IMR-90 (cell line): Measurements from ENCODE around the gene TLX1. TPM values are rescaled to one million over a fixed set of nuclear protein-coding genes. Genes with fewer than 3 reads are reported as not detected.
A peak's percentile ranks its signal among the peaks of the same experiment; 100 is the strongest.

Experiments used
- ATAC-seq: fragments of 200-7000 bp; cut with Tn5 transposase; 2 replicates; pipeline ENCODE4 v1.9.1; 2020; ENCODE audit warnings: low read depth, mild to moderate bottlenecking, moderate library complexity
- BruUV-seq: library from RNA; stranded (reverse); fragments of 400-500 nt; replicated peaks from 2 replicates; lab custom pipeline; 2021; lab: Mats Ljungman, UMichigan
- CTCF ChIA-PET: fragments of 300-600 bp; formaldehyde crosslinking; extraction: SDS; loops from one replicate; lab custom pipeline; 2021; ENCODE audit warnings: antibody characterized with exemption; lab: Yijun Ruan, JAX
- POLR2A ChIA-PET: fragments of 300-600 bp; sonication (Branson Sonifier 250); formaldehyde crosslinking; loops from one replicate; lab custom pipeline; 2022; ENCODE audit warnings: antibody characterized with exemption; ENCODE audit not compliant: unreplicated experiment; lab: Charles Lee
- DNase-seq: peaks from one replicate; pipeline ENCODE4 v3.0.0; 2013
- H2AFZ ChIP-seq: replicated peaks from 2 replicates; pipeline ENCODE3; 2013; ENCODE audit warnings: low read length, mild to moderate bottlenecking; ENCODE audit not compliant: poor library complexity
- H2AK5ac ChIP-seq: 2 replicates; pipeline ENCODE4 v1.6.1; 2013; ENCODE audit warnings: low read depth, low read length, inconsistent platforms
- H2AK9ac ChIP-seq: replicated peaks from 2 replicates; pipeline ENCODE3; 2013; ENCODE audit warnings: mild to moderate bottlenecking, low read depth, low read length, moderate library complexity; ENCODE audit not compliant: poor library complexity
- H2BK120ac ChIP-seq: 2 replicates; pipeline ENCODE4 v1.6.1; 2013; ENCODE audit warnings: low read depth, low read length, inconsistent platforms
- H2BK15ac ChIP-seq: 3 replicates; pipeline ENCODE4 v1.6.1; 2013; ENCODE audit warnings: low read depth, low read length, inconsistent platforms
- H2BK20ac ChIP-seq: 2 replicates; pipeline ENCODE4 v1.6.1; 2013; ENCODE audit warnings: low read depth, mild to moderate bottlenecking, inconsistent platforms, low read length, moderate library complexity
- H2BK5ac ChIP-seq: 2 replicates; pipeline ENCODE4 v1.6.1; 2013; ENCODE audit warnings: mild to moderate bottlenecking, low read depth, low read length, inconsistent platforms; ENCODE audit not compliant: poor library complexity, severe bottlenecking
- H3K14ac ChIP-seq: replicated peaks from 2 replicates; pipeline ENCODE4 v1.6.1; 2013; ENCODE audit warnings: low read depth, low read length, inconsistent platforms
- H3K18ac ChIP-seq: 2 replicates; pipeline ENCODE4 v1.6.1; 2013; ENCODE audit warnings: low read depth, low read length, control low read depth
- H3K23ac ChIP-seq: 2 replicates; pipeline ENCODE4 v1.6.1; 2013; ENCODE audit warnings: low read depth, low read length, inconsistent platforms
- H3K27ac ChIP-seq: 2 replicates; pipeline ENCODE4 v1.5.1; 2013; ENCODE audit warnings: mild to moderate bottlenecking, control low read depth, low read length; ENCODE audit not compliant: insufficient read depth
- H3K27me3 ChIP-seq: 2 replicates; pipeline ENCODE4 v1.6.1; 2013; ENCODE audit warnings: low read length; ENCODE audit not compliant: control insufficient read depth, insufficient read depth
- H3K36me3 ChIP-seq: 2 replicates; pipeline ENCODE4 v1.6.1; 2013; ENCODE audit warnings: low read length, mixed read lengths; ENCODE audit not compliant: control insufficient read depth, insufficient read depth
- H3K4ac ChIP-seq: 2 replicates; pipeline ENCODE4 v1.6.1; 2013; ENCODE audit warnings: low read depth, low read length, inconsistent platforms
- H3K4me1 ChIP-seq: 2 replicates; pipeline ENCODE4 v1.6.1; 2013; ENCODE audit warnings: low read length, mixed read lengths; ENCODE audit not compliant: control insufficient read depth, insufficient read depth
- H3K4me2 ChIP-seq: 2 replicates; pipeline ENCODE4 v1.6.1; 2013; ENCODE audit warnings: low read depth, mild to moderate bottlenecking, control low read depth, low read length, moderate library complexity
- H3K4me3 ChIP-seq: 2 replicates; pipeline ENCODE4 v1.5.1; 2013; ENCODE audit warnings: low read depth, mild to moderate bottlenecking, control low read depth, low read length, moderate library complexity; ENCODE audit not compliant: insufficient read depth
- H3K56ac ChIP-seq: 2 replicates; pipeline ENCODE4 v1.6.1; 2013; ENCODE audit warnings: low read length, inconsistent platforms; ENCODE audit not compliant: insufficient read depth; ENCODE audit errors: extremely low read depth
- H3K79me1 ChIP-seq, 2 experiments: 2 replicates each; pipeline ENCODE4 v1.6.1; 2013; ENCODE audit warnings: low read length in 2 of 2, inconsistent platforms in 1 of 2, low read depth in 1 of 2
- H3K9ac ChIP-seq: 2 replicates; pipeline ENCODE4 v1.6.1; 2013; ENCODE audit warnings: low read depth, low read length, control low read depth
- H3K9me1 ChIP-seq: 2 replicates; pipeline ENCODE4 v1.6.1; 2013; ENCODE audit warnings: low read length, inconsistent platforms; ENCODE audit not compliant: insufficient read depth
- H3K9me3 ChIP-seq: 2 replicates; pipeline ENCODE4 v1.6.1; 2013; ENCODE audit warnings: low read length; ENCODE audit not compliant: control insufficient read depth, insufficient read depth
- H4K20me1 ChIP-seq: 2 replicates; pipeline ENCODE4 v1.6.1; 2013; ENCODE audit warnings: low read length, inconsistent platforms; ENCODE audit not compliant: insufficient read depth
- H4K5ac ChIP-seq: 2 replicates; pipeline ENCODE4 v1.6.1; 2013; ENCODE audit warnings: mild to moderate bottlenecking, low read depth, low read length, control low read depth
- H4K8ac ChIP-seq, 2 experiments: 2 replicates each; pipeline ENCODE4 v1.6.1; 2013; ENCODE audit warnings: low read depth in 2 of 2, low read length in 2 of 2, control low read depth in 1 of 2, inconsistent platforms in 1 of 2
- H4K91ac ChIP-seq: 2 replicates; pipeline ENCODE4 v1.6.1; 2013; ENCODE audit warnings: low read depth, low read length, inconsistent platforms; ENCODE audit not compliant: insufficient read depth
- BHLHE40 ChIP-seq: fragments of 150-350 bp; IDR thresholded peaks from 2 replicates; pipeline ENCODE4 v1.6.1; 2016; ENCODE audit warnings: mild to moderate bottlenecking, low read depth, low read length
- MAFK ChIP-seq: IDR thresholded peaks from 2 replicates; pipeline ENCODE4 v1.6.1; 2012; ENCODE audit warnings: low read depth, low read length, improper control_type of control experiment
- NFE2L2 ChIP-seq: fragments of 150-350 bp; IDR thresholded peaks from 2 replicates; pipeline ENCODE4 v1.6.1; 2016; ENCODE audit warnings: low read depth, mild to moderate bottlenecking, low read length
- POLR2A ChIP-seq: IDR thresholded peaks from 2 replicates; pipeline ENCODE4 v1.6.1; 2012; ENCODE audit warnings: mild to moderate bottlenecking, low read depth, low read length
- RAD21 ChIP-seq: IDR thresholded peaks from 2 replicates; pipeline ENCODE4 v1.6.1; 2012; ENCODE audit warnings: low read length, improper control_type of control experiment
- RCOR1 ChIP-seq: IDR thresholded peaks from 2 replicates; pipeline ENCODE4 v1.6.1; 2012; ENCODE audit warnings: mild to moderate bottlenecking, low read length, improper control_type of control experiment; ENCODE audit not compliant: insufficient replicate concordance
- WGBS, 2 experiments: methylation state at CpG; one replicate each; pipeline versions ENCODE4 v1.1.5 to v1.1.7; 2013; ENCODE audit warnings: missing lambda C conversion rate in 2 of 2; ENCODE audit not compliant: insufficient read length in 1 of 2; ENCODE audit errors: extremely low coverage in 2 of 2; 5-methylcytosine and 5-hydroxymethylcytosine counted together
- dilution Hi-C: fragments of 300-500 bp; cut with HindIII; formaldehyde crosslinking; loops from one replicate; pipeline ENCODE4 v1.14.3; 2018; ENCODE audit warnings: low sequenced_read_pairs; ENCODE audit not compliant: unreplicated experiment
- in situ Hi-C: fragments of 300-500 bp; cut with MboI; formaldehyde crosslinking; loops from 3 replicates; pipeline ENCODE4 v1.14.3; 2019; ENCODE audit warnings: low sequenced_read_pairs, inconsistent platforms, mixed read lengths
- intact Hi-C: fragments of 100-400 bp; cut with micrococcal nuclease; formaldehyde crosslinking; loops from 2 replicates; pipeline ENCODE4 v1.10.0; 2022
- polyA plus RNA-seq, 3 experiments: library from polyadenylated mRNA; depleted of rRNA; stranded (reverse); fragments of >200 nt; gene quantifications; 2 replicates each; pipeline ENCODE4 v1.2.3, GENCODE V29; 2012; ENCODE audit warnings: low replicate concordance in 1 of 3
- total RNA-seq: library from RNA; depleted of rRNA; stranded (reverse); fragments of >200 nt; gene quantifications from 2 replicates; pipeline ENCODE4 v1.2.3, GENCODE V29; 2012

The TLX1 gene
- total and polyA plus RNA-seq, 2 of the 4 experiments (the other 2 are of a cell fraction), result not detected

DNA sequence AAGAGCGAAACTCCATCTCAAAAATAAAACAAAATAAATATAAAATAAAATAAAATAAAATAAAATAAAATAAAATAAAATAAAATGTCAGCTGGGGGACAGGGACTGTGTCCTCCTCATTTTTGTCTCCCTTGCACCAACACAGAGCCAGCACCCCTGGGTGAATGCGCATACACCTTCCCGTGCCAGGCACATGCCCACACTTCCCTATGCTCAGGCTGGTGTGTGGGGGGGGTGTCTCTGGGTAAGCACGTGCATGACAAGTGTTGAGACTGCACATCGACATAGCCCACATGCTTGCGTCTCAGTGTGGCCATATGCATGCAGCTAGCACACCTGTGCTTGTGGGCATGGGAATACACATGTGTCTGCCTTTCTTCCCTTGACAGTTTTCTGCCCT is 24.7 kb upstream of the TLX1 start:
- ChIA-PET POLR2A (no interaction called here), CTCF (no interaction called here)
- no peak overlapping the region for H3K4me2 ChIP-seq
- intact Hi-C loops, result no loop called here
- no peak overlapping the region for H4K8ac ChIP-seq
- no peak overlapping the region for H4K91ac ChIP-seq
- H3K79me1 ChIP-seq, result no peaks in the 10 kb centered on the region
- H2BK5ac ChIP-seq, result no peak overlapping the region
- ATAC-seq (no peak), DNase-seq (no peak)
- H2BK15ac ChIP-seq, result no peak overlapping the region
- H3K27ac ChIP-seq, result no peak overlapping the region
- no peaks in the 10 kb centered on the region for H3K36me3 ChIP-seq
- H3K9me1 ChIP-seq, result no peaks in the 10 kb centered on the region
- dilution Hi-C loops, result no loop called here
- no peak overlapping the region for H4K5ac ChIP-seq
- H3K4me3 ChIP-seq, result no peak overlapping the region
- no peak overlapping the region for H3K9ac ChIP-seq
- peak overlapping the region; percentile 65 for H2AK9ac ChIP-seq
- H2AFZ ChIP-seq, result no peak overlapping the region
- no peak overlapping the region for H3K14ac ChIP-seq
- H3K56ac ChIP-seq, result no peak overlapping the region
- no peak overlapping the region for H3K23ac ChIP-seq
- no TSS peak for BruUV-seq
- no peak overlapping the region for H2BK20ac ChIP-seq
- H2BK120ac ChIP-seq, result no peak overlapping the region
- H2AK5ac ChIP-seq, result no peak overlapping the region
- H3K18ac ChIP-seq, result no peak overlapping the region
- WGBS, 2 experiments, result 55% methylated on average over 2 of the region's 6 CpGs; no CpG with 5 or more reads in 1 of the 2 experiments
- H4K20me1 ChIP-seq, result no peaks in the 10 kb centered on the region
- H3K27me3 ChIP-seq, result peaks cover 66% of the 10 kb centered on the region
- in situ Hi-C loops, result no loop called here
- H3K4ac ChIP-seq, result no peak overlapping the region
- H3K9me3 ChIP-seq, result no peaks in the 10 kb centered on the region
- no peaks in the 10 kb centered on the region for H3K4me1 ChIP-seq
- TF ChIP-seq POLR2A, result no peak
- no peak for TF ChIP-seq RAD21
- TF ChIP-seq RCOR1, result no peak
- TF ChIP-seq NFE2L2, result no peak
- no peak for TF ChIP-seq BHLHE40
- TF ChIP-seq MAFK, result no peak
